ENCODE data around the gene NAALADL2.
"Not testable (repeated sequence)": the region's sequence is repeated elsewhere in the genome, so short reads cannot be mapped to it uniquely, and the experiment has no call there.

The NAALADL2 gene

DNA sequence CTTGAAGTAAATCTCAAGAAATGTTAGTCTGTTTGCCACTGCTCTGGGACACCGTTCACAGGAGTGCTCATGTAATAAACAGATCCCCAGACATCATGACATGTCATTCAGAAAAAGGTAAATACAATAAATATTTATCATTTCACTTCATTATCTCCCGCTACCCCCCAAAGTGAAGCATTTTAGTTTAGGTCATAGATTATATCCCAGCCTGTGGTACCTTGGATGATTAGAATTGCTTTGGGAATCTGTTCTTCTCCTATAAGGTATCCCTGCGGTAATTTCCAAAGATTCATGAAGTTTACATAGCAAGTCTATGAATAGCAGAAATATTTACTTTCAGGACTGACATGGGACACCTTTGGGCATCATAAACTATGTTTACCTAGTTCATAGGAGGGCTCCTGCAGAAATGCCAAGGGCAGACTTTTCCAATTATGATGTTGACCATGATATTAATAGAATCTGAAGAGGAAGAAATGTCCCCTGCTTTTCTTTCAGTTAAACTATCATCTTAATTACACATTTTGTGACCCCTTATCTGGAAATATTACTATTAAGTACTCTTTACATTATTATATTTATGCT lies 268.0 kb downstream of the NAALADL2 start:
- no peak for TF ChIP-seq CTCF (IDR thresholded peaks at IDR 0.05; ENCODE audit: low read depth, low read length)
- no peak for DNase-seq (ENCODE audit: extremely low read depth, low read depth)

GRCh38 chr3:175129126-175129525 lies 270.0 kb downstream of the NAALADL2 start:
- TF ChIP-seq CTCF (IDR thresholded peaks at IDR 0.05; ENCODE audit: low read depth, low read length), result no peak
- no peak for DNase-seq (ENCODE audit: extremely low read depth, low read depth)

DNA sequence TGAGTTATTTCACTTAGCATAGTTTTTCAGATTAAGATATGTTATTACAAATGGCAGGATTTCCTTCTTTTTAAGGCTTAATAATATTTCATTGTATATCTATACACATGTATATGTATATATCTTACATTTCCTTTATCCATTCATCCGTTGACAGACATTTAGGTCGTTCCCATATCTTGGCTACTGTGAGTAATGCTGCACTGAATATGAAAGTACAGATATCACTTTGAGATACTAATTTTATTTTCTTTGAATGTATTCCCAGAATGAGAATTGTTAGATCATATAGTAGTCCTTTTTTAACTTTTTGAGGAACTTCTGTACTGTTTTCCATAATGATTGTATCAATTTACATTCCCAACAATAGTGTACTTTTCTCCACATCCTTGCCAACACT lies 270.4 kb downstream of the NAALADL2 start:
- TF ChIP-seq CTCF (IDR thresholded peaks at IDR 0.05; ENCODE audit: low read depth, low read length), result no peak
- no peak for DNase-seq (ENCODE audit: extremely low read depth, low read depth)

DNA sequence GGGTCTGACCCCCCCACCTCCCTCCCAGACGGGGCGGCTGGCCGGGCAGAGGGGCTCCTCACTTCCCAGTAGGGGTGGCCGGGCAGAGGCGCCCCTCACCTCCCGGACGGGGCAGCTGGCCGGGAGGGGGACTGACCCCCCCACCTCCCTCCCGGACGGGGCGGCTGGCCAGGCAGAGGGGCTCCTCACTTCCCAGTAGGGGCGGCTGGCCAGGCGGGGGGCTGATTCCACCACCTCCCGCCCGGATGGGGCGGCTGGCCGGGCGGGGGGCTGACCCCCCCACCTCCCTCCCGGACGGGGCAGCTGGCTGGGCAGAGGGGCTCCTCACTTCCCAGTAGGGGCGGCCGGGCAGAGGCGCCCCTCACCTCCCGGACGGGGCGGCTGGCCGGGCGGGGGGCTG lies 272.7 kb downstream of the NAALADL2 start:
- DNase-seq (ENCODE audit: extremely low read depth, low read depth), result not testable (repeated sequence)

DNA sequence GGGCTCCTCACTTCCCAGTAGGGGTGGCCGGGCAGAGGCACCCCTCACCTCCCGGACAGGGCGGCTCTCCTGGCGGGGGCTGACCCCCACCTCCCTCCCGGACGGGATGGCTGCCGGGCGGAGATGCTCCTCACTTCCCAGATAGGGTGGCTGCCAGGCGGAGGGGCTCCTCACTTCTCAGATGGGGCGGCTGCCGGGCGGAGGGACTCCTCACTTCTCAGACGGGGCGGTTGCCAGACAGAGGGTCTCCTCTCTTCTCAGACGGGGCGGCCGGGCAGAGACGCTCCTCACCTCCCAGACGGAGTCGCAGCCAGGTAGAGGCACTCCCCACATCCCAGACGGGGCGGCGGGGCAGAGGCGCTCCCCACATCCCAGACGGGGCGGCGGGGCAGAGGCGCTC lies 273.6 kb downstream of the NAALADL2 start:
- not testable (repeated sequence) for DNase-seq (ENCODE audit: extremely low read depth, low read depth)

DNA sequence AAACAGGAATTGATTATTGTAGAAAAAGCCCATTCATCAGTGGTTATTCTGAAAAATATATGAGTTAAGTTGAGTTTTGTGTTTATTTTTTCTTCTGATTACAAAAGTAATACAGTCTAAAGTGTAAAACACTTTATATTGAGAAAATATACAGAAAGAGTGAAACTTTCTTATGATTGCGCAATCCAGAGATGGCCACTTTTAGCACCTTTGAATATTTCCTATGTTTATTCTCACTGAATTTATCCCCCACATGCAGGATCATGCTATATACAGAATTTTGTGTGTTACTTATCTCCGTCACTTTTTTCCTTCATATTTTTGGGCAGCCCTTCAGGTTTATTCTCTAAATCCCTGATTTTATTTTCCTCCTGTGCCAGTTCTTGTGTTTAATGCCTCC lies 285.2 kb downstream of the NAALADL2 start:
- DNase-seq (ENCODE audit: extremely low read depth, low read depth), result no peak
- TF ChIP-seq CTCF (IDR thresholded peaks at IDR 0.05; ENCODE audit: low read depth, low read length), result no peak

DNA sequence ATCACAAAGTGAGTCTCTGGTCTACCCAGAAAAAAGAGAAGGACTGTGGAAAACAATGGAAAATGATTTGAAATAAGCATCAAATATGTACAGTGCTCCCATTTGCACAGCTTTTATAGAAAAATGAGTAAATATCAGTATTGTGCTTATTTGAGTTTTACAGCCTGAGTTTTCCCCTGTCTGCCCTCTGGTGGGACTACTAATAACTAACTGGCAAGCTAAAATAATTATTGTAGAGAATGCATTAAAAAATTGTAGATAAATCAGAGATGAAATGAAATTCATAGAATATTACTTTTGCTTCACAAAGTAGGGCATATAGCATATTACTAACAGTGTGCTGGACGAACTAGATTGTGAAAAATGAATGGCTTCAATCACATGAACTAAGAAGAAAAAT lies 287.1 kb downstream of the NAALADL2 start:
- DNase-seq (ENCODE audit: extremely low read depth, low read depth), result no peak
- peak; percentile 48 for TF ChIP-seq CTCF (IDR thresholded peaks at IDR 0.05; ENCODE audit: low read depth, low read length)

GRCh38 chr3:175149675-175150074 lies 290.5 kb downstream of the NAALADL2 start:
- TF ChIP-seq CTCF (IDR thresholded peaks at IDR 0.05; ENCODE audit: low read depth, low read length), result no peak
- no peak for DNase-seq (ENCODE audit: extremely low read depth, low read depth)
